Ishikawa (cell line): ENCODE results near the gene FOXP4.

Experiments
- CEBPB ChIP-seq: IDR thresholded peaks from 2 replicates; pipeline ENCODE4 v1.6.1; 2012
- CREB1 ChIP-seq: IDR thresholded peaks from 2 replicates; pipeline ENCODE4 v1.6.1; 2012; ENCODE audit warnings: low read depth
- EGR1 ChIP-seq: IDR thresholded peaks from 2 replicates; pipeline ENCODE4 v1.6.1; 2012
- EP300 ChIP-seq: IDR thresholded peaks from 2 replicates; pipeline ENCODE4 v1.6.1; 2012; ENCODE audit warnings: borderline replicate concordance
- FOXM1 ChIP-seq: IDR thresholded peaks from 2 replicates; pipeline ENCODE4 v1.6.1; 2012; ENCODE audit warnings: low read depth, borderline replicate concordance
- NFIC ChIP-seq: IDR thresholded peaks from 2 replicates; pipeline ENCODE4 v1.6.1; 2012
- RAD21 ChIP-seq: IDR thresholded peaks from 2 replicates; pipeline ENCODE4 v1.6.1; 2012; ENCODE audit warnings: low read depth
- TAF1 ChIP-seq: IDR thresholded peaks from 2 replicates; pipeline ENCODE4 v1.6.1; 2012; ENCODE audit warnings: low read depth, mild to moderate bottlenecking
- TCF12 ChIP-seq: IDR thresholded peaks from 2 replicates; pipeline ENCODE4 v1.6.1; 2012; ENCODE audit warnings: low read depth
- TEAD4 ChIP-seq: IDR thresholded peaks from 2 replicates; pipeline ENCODE4 v1.6.1; 2012
- YY1 ChIP-seq: IDR thresholded peaks from 2 replicates; pipeline ENCODE4 v1.6.1; 2012; ENCODE audit warnings: low read depth
- ZBTB7A ChIP-seq: IDR thresholded peaks from 2 replicates; pipeline ENCODE4 v1.6.1; 2012; ENCODE audit warnings: low read depth
- TF ChIP-seq, protein P1 (sequence below): IDR thresholded peaks from 2 replicates; pipeline ENCODE4 v1.6.1; 2012
- TF ChIP-seq, protein P2 (sequence below): IDR thresholded peaks from 2 replicates; pipeline ENCODE4 v1.6.1; 2012; ENCODE audit warnings: low read depth, mild to moderate bottlenecking
- TF ChIP-seq, protein P3 (sequence below): IDR thresholded peaks from 2 replicates; pipeline ENCODE4 v1.6.1; 2012

Gene FOXP4

DNA sequence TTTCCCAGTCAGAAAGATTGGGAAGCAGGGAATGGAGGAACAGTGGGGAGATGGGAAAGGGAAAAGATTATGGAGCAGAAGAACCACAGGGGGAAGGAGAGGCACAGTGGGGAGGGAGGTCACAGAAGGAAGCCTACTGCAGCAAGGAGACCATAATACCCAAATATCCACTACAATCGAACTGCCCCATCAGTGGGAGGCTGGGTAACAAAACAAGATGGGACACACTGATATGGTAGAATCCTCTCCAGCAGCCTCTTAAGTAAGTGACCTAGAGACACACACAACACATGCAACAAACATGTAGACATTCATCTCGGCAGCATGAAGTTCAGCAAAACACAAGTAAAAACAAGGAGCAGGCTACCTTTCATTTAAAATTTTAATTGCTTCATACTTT, 4.8 kb upstream of the FOXP4 start:
- TF ChIP-seq, protein P1, sequence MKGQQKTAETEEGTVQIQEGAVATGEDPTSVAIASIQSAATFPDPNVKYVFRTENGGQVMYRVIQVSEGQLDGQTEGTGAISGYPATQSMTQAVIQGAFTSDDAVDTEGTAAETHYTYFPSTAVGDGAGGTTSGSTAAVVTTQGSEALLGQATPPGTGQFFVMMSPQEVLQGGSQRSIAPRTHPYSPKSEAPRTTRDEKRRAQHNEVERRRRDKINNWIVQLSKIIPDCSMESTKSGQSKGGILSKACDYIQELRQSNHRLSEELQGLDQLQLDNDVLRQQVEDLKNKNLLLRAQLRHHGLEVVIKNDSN, result no peak
- TF ChIP-seq CREB1, result no peak
- TF ChIP-seq EGR1, result no peak
- no peak for TF ChIP-seq RAD21
- no peak for TF ChIP-seq TEAD4
- TF ChIP-seq CEBPB, result no peak
- no peak for TF ChIP-seq FOXM1
- TF ChIP-seq TAF1, result no peak
- no peak for TF ChIP-seq TCF12
- no peak for TF ChIP-seq NFIC
- TF ChIP-seq YY1, result no peak
- TF ChIP-seq EP300, result no peak

DNA sequence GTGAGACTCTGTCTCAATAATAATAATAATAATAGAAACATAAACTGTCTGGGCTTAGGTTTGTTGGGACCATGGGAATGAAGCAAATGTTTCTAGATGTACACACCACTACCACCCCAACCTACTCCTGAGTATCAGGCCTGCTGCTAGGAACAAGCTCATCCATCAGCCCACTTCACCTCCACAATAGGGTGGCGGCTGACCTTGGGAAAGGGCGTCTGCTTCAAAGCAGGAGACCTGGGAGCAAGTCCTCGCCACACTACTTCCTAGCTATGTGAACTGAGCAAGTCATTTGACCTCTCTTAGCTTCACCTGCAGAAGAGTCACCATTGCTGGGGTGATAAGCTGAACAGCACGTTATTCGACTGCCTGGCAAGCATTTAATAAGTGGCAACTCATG, 3.1 kb upstream of the FOXP4 start:
- TF ChIP-seq, protein P2, sequence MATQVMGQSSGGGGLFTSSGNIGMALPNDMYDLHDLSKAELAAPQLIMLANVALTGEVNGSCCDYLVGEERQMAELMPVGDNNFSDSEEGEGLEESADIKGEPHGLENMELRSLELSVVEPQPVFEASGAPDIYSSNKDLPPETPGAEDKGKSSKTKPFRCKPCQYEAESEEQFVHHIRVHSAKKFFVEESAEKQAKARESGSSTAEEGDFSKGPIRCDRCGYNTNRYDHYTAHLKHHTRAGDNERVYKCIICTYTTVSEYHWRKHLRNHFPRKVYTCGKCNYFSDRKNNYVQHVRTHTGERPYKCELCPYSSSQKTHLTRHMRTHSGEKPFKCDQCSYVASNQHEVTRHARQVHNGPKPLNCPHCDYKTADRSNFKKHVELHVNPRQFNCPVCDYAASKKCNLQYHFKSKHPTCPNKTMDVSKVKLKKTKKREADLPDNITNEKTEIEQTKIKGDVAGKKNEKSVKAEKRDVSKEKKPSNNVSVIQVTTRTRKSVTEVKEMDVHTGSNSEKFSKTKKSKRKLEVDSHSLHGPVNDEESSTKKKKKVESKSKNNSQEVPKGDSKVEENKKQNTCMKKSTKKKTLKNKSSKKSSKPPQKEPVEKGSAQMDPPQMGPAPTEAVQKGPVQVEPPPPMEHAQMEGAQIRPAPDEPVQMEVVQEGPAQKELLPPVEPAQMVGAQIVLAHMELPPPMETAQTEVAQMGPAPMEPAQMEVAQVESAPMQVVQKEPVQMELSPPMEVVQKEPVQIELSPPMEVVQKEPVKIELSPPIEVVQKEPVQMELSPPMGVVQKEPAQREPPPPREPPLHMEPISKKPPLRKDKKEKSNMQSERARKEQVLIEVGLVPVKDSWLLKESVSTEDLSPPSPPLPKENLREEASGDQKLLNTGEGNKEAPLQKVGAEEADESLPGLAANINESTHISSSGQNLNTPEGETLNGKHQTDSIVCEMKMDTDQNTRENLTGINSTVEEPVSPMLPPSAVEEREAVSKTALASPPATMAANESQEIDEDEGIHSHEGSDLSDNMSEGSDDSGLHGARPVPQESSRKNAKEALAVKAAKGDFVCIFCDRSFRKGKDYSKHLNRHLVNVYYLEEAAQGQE, result no peak
- TF ChIP-seq NFIC (no peak), CEBPB (no peak), CREB1 (no peak)

DNA sequence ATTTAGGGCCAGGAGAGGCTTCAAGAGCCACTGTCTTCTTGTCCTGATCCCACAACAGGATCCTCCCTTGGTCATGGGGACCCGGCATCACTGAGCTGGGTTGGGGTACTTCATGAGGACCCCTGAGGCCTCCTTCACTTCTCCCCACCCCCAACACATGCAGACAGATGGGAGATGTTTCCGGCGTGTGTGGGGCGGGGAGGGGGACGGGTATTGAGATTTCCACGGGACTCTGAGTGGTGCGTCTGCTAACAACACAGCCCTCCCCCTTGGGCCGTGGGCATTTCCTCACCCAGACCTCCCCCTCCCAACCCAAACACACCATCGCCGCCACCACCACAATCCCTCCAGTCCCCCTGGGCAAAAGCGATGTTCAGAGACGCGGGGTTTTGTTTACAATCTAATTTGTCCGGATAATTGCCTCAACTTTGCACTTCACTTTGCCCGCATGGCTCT, 906 bp upstream of the FOXP4 start:
- TF ChIP-seq TAF1 (no peak), RAD21 (no peak), TEAD4 (no peak)

DNA sequence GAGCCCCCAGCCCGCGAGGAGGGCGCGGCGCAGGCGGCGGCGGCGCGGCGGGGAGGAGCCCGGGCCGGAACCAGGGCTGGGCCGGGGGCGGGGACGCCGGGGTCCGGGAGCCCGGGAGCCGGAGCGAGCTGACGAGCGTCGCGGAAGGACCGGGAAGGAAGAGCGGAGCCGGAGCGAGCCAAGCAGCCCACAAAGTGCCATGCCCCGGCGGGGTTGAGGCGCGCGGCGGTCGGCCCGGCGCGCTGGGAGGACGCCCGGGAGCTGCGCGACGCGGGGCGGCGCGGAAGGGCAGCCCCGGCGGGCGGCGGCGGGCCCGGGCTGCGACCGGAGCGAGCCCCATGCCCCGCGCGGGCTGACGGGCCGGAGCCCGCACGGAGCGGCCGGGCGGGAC, 289 bp downstream of the FOXP4 start:
- TF ChIP-seq YY1 (no peak), TCF12 (no peak), TAF1 (0 out of 2 replicates have a peak, but pooled peaks have one; percentile 27), RAD21 (no peak)
- TF ChIP-seq, protein P1, result no peak

DNA sequence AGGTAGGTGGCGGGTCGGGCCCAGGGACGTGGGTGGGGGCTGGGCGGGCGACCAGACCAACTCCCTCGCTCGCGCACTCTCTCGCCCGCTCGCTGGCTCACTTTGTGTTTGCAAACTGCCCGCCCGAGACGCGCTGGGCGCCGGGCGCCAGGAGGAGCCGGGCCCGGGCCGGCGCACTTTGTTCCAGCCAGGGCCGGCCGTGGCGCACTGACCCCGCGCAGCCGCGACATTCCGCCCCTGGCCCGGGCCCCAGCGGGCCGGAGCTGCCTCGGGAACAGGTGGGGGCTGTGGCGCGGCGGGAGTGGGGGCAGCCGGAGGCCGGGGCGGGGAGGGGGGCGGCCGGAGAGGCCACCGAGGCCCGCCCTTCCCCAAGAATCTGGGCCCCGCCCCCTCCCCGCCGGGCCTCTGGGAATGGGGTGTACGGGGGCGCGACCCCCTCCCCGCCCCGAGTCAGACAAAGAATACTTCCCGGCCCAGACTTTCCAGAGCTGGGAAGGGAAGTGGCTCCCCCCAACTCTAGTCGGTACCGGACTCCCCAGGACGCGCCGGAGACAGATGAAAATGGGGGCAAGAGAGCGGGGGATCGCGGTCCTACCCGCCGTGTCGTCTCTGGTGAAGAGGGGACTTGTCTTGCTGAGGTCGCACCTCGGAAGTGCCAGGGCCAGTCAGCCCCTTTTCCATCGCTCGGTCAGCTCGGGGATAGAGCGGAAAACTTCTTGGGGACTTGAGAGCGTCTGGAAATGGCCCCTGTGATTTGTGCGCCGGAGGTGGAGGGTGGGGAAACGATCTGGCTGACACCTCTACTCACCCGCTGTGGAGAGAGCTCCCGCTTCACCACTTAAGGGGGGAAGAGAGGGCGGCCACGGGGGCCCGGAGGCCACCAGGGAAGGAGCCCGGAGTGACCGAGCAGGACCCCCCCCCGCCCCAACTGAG, 951 bp downstream of the FOXP4 start:
- TF ChIP-seq CREB1 (no peak), ZBTB7A (peak; percentile 60; the same call in 1 of the 2 replicates)

DNA sequence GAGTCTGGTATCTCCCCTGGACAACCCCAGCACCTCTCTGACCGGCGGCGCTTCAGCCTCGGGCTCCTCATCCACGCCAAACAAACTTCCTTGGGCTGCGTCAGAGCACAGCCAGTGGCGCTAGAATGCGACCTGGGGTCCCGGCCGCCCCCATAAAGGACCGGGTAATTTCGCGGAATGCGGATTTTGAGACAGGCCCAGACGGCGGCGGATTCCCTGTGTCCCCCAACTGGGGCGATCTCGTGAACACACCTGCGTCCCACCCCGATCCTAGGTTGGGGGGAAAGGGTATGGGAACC, 1.6 kb downstream of the FOXP4 start:
- TF ChIP-seq YY1 (no peak), TCF12 (no peak), FOXM1 (no peak), EGR1 (no peak), NFIC (no peak), EP300 (no peak), RAD21 (no peak), CEBPB (no peak), CREB1 (no peak), TAF1 (no peak), ZBTB7A (no peak)
- TF ChIP-seq, protein P3, sequence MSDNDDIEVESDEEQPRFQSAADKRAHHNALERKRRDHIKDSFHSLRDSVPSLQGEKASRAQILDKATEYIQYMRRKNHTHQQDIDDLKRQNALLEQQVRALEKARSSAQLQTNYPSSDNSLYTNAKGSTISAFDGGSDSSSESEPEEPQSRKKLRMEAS, result no peak
- TF ChIP-seq, protein P1, result no peak

DNA sequence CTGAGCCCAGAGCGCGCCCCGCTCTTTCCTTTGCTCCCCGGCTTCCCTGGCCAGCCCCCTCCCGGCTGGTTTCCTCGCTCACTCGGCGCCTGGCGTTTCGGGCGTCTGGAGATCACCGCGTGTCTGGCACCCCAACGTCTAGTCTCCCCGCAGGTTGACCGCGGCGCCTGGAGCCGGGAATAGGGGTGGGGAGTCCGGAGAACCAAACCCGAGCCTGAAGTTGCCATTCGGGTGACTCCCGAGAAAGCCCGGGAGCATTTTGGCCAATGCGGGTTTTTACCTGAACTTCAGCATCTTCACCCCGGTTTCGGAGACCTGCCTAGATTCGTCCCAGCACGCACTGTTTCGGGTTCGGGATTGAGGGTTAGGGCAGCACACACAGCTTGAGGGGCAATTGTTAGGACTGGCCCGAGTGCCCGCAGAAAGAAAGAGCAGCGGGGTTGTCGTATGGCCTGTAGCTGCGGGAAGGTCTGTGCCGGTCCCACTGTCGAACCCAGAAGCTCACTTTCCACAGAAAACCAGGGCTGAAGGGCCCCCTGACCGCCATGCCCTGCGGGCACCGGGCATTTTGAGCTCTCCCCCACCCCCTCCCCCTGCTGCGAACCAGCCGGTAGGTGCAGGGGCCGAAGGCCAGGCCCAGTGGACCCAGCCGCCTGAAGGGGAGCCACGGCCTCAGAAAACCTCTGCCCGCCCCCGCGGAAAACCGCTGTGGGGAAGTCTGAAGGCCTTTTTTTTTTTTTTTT, 2.1 kb downstream of the FOXP4 start:
- TF ChIP-seq YY1, result no peak
- TF ChIP-seq, protein P3, result no peak
- TF ChIP-seq TEAD4, result no peak
- no peak for TF ChIP-seq TAF1
- no peak for TF ChIP-seq NFIC
- TF ChIP-seq RAD21, result no peak
- TF ChIP-seq CREB1, result no peak
- TF ChIP-seq CEBPB, result no peak
- TF ChIP-seq, protein P1, result no peak
- TF ChIP-seq EP300, result no peak
- TF ChIP-seq, protein P2, result no peak
- no peak for TF ChIP-seq TCF12
- no peak for TF ChIP-seq ZBTB7A
- TF ChIP-seq EGR1, result no peak
- no peak for TF ChIP-seq FOXM1
